Skeletal muscle satellite cell (primary cell): Measurements from ENCODE around the gene SOCS2.

Source experiments
- H3K27me3 ChIP-seq: 2 replicates; pipeline ENCODE4 v1.7.0; 2013; ENCODE audit warnings: low read length; ENCODE audit not compliant: control insufficient read depth, insufficient read depth
- H3K36me3 ChIP-seq: 2 replicates; pipeline ENCODE4 v1.7.0; 2013; ENCODE audit warnings: mild to moderate bottlenecking, control low read depth, low read length; ENCODE audit not compliant: insufficient read depth
- H3K4me1 ChIP-seq: 2 replicates; pipeline ENCODE4 v1.7.0; 2013; ENCODE audit warnings: low read length; ENCODE audit not compliant: control insufficient read depth, insufficient read depth
- H3K4me2 ChIP-seq: 2 replicates; pipeline ENCODE4 v1.7.0; 2013; ENCODE audit warnings: mild to moderate bottlenecking, low read length
- H3K4me3 ChIP-seq: 2 replicates; pipeline ENCODE4 v1.7.0; 2013; ENCODE audit warnings: low read length
- H3K9ac ChIP-seq: 2 replicates; pipeline ENCODE4 v1.7.0; 2013; ENCODE audit warnings: mild to moderate bottlenecking, low read depth, low read length, moderate library complexity
- H3K9me3 ChIP-seq: replicated peaks from 2 replicates; pipeline ENCODE4 v1.7.0; 2013; ENCODE audit warnings: mild to moderate bottlenecking, control low read depth, low read length

Gene SOCS2

DNA sequence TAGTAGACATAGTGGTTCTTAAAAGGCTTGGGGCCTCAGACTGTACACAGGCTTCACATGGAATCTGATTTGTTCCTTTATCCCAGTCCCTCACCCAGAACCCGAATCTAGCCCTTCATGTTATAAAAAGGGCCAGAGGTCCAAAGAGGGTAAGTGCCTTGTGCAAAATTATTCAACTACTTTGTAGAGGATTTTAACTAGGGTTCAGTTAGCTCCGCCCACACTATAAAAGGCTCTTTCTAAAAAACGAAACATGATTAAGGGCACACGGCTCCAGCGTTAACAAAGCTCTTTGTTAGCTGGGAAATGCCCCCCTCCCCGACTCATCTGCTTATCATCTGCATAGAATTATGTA, 3.2 kb upstream of the SOCS2 start:
- H3K4me2 ChIP-seq, result peak overlapping the region; percentile 98
- H3K9me3 ChIP-seq, result no peaks in the 10 kb centered on the region
- peaks cover 12% of the 10 kb centered on the region for H3K4me1 ChIP-seq
- H3K4me3 ChIP-seq, result peak overlapping the region; percentile 94
- no peak overlapping the region for H3K9ac ChIP-seq
- peaks cover 5% of the 10 kb centered on the region for H3K27me3 ChIP-seq
- H3K36me3 ChIP-seq, result no peaks in the 10 kb centered on the region

DNA sequence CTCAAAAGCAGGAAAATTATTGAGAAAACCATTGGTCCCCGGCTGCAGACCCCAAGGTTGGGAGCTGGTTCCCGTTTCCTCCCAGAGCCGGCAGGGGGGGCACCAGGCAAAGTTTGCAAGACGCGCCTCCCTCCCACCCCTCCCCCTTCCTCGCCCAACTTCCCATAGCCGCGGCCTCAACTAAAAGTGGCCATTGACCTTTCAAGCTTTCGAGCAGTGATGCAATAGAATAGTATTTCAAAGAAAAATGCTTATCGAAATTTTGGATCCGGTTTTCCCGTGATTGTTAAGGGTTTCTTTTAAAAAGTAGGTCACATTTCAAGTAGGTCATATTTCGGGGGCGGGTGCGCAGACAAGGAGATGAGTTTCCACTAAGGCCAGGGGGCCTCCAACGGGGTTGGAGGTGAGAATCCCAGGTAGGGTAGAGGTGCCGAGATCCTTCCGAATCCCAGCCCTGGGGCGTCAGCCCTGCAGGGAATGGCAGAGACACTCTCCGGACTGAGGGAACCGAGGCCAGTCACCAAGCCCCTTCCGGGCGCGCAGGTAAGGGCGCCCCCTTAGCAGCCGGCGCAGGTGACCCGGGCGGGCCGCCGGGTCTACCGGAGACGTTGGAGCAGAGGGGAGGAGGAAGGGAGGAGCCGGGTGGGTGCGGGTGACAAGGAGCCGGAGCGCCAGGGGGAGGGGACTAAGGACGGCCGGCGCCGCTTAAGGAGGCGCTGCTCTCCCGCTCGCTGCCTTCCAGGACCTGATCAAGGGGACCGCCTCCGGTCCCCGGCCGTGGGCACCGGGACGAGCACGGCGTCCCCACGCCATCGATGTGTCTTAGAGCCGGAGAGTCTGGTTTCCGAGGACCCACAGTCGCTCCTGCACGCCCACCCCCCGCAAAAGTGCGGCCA, 2.6 kb upstream of the SOCS2 start:
- Histone ChIP-seq H3K27me3 (peaks cover 5% of the 10 kb centered on the region), H3K9ac (peak overlapping the region; percentile 84), H3K4me1 (peaks cover 12% of the 10 kb centered on the region), H3K4me3 (peak overlapping the region; percentile 94), H3K36me3 (peaks cover 2% of the 10 kb centered on the region), H3K4me2 (peak overlapping the region; percentile 98), H3K9me3 (no peaks in the 10 kb centered on the region)

DNA sequence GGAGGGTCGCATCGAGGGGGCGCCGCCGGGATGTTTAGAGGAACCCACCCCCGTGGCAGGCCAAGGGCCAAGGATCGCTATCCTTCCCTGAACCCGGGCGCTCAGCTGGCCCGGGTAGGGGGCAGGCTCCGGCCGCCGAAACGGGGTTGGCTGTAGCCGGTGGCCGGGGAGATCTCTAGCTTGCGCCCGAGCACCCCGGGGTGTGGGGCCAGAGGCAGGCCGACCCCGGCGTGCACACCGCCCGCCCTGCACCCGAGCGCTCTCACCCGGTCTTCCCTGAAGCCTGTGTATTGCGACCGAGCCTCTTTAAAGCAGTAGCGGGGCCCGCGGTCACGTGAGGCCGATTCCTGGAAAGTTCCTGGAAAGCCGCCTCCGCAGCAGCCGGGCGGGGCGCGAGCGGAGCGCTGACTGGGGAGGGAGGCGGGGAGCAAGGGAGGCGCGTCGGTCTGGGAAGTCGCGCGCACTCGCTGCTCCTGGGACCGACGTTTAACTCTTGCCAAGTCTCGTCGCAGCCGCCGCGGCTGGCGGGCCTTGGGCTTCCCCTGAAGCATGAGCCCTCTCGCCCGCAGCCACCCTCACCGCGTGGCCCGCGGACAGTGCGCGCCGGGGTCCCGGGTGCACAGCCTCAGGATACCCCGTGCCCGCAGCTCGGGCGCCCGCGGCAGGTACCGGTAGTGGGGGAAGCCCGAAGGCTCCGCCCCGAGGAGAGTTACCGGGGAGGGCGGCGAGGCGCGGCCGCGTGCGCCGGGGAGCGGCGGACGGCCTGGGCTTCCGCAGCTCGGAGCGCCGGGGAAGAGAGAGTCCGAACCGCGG, 1.7 kb upstream of the SOCS2 start:
- Histone ChIP-seq H3K36me3 (peaks cover 10% of the 10 kb centered on the region), H3K4me2 (peak overlapping the region; percentile 98), H3K4me1 (peaks cover 12% of the 10 kb centered on the region), H3K9me3 (no peaks in the 10 kb centered on the region), H3K4me3 (peak overlapping the region; percentile 94), H3K27me3 (peaks cover 5% of the 10 kb centered on the region), H3K9ac (peak overlapping the region; percentile 84)

DNA sequence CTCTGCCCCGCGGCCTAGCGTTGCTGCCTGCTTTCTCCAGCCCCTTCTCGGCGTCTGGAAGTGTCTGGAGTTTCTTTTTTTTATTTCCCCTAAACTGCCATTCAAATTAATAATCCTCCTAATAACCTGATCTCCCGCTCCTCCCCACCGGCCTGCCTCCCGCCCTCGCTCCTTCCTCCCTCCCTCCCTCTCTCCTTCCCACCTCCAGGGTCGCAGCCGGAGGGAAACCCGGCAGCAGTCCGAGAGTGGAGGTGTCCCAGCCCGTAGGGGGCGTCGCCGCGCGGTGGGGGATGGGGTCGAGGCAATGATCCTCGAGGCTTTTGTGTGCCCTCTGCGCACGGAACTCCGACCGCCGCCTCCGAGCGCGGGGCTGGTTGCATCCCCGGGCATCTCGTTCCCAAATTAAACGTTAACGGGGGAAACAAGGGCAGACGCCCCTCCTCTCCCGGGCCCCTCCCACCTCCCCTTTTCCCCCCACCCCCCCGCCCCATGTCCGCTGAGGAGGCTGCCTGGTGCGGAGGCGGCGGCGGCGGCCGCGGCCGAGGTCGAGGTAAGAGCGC, 1.0 kb upstream of the SOCS2 start:
- Histone ChIP-seq H3K36me3 (peaks cover 10% of the 10 kb centered on the region), H3K27me3 (peaks cover 5% of the 10 kb centered on the region), H3K4me3 (peak overlapping the region; percentile 94), H3K4me2 (peak overlapping the region; percentile 98), H3K9me3 (no peaks in the 10 kb centered on the region), H3K4me1 (peaks cover 12% of the 10 kb centered on the region), H3K9ac (peak overlapping the region; percentile 84)

DNA sequence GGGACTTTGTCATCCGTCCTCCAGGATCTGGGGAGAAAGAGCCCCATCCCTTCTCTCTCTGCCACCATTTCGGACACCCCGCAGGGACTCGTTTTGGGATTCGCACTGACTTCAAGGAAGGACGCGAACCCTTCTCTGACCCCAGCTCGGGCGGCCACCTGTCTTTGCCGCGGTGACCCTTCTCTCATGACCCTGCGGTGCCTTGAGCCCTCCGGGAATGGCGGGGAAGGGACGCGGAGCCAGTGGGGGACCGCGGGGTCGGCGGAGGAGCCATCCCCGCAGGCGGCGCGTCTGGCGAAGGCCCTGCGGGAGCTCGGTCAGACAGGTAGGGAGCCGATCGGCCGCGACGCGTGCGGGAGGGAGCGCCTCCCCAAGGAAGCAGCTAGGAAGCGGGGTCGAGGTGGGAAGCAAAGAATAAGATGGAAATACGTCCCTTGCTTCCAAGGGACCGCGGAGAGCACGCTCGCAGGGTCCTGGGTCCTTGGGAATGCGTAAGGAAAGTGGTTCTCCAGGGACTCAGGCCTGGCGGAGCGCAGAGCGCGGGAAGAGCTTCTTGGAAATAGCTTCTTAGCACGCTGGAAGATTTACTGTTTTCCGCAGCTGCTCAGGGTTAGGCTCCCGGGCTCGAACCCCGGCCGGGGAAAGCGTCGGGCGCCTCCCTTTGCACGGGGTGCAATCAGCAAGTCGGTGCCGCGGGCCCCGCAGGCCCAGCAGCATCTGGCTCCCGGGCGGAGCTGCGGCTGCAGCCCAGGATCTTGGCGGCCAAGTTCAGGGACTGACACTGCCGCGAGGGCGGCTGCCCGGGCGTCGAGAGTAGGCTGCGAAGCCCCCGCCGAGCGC, 457 bp downstream of the SOCS2 start:
- Histone ChIP-seq H3K27me3 (peaks cover 5% of the 10 kb centered on the region), H3K9me3 (no peaks in the 10 kb centered on the region), H3K36me3 (peaks cover 10% of the 10 kb centered on the region), H3K9ac (peak overlapping the region; percentile 63), H3K4me2 (peak overlapping the region; percentile 98), H3K4me3 (peak overlapping the region; percentile 94), H3K4me1 (peaks cover 12% of the 10 kb centered on the region)

DNA sequence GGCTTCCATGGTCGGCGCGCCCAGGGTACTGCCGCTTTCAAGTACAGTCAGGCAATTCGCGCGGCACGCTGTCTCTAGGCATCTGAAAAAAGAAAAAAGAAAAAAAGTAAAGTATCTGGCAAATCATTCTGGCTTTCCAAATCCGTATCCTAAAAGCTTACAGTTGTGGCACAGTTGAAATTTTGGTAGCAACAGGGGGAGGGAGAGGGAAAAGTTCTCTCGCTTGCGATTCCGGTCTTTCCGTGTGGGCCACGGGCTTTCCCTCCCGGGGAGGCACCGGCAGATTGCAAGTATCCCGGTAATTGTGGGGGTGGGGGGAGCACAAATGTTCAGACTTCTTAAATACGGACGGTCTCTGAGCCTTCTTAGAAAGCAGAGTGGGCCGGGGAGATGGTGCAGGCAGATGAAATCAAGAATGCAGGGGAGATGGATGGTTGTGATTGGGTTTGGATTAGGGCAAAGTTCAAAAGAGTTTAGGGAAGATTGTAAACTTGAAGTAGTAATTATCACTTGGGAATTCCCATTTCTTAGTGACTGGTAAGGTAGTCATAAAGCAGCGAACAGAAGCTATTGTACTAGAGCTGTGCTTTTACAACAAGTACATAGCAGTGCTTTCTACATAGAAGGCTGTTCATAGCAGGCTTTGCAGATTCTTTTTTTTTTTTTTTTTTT, 1.2 kb downstream of the SOCS2 start:
- Histone ChIP-seq H3K9ac (peak overlapping the region; percentile 63), H3K4me1 (peaks cover 12% of the 10 kb centered on the region), H3K4me2 (peak overlapping the region; percentile 98), H3K27me3 (peaks cover 5% of the 10 kb centered on the region), H3K9me3 (no peaks in the 10 kb centered on the region), H3K4me3 (peak overlapping the region; percentile 94), H3K36me3 (peaks cover 10% of the 10 kb centered on the region)

DNA sequence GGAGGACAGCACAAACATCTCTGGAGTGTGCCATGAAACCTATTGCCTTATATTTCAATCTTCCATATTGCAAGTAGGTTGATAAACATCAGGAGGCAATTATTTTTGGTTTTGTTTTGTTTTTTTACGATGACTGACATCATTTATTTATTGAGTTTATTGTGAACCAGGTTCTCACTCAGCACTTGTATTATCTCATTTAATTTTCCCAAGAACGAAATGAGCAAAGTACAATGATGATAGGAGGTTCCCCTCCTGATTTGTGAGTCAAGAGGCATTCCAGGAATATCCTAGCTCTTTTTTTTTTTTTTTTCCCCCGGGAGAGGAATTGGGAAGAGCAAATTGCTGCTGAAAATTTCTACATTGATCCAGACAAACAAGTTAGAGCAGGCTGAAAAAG, 4.7 kb downstream of the SOCS2 start:
- peaks cover 10% of the 10 kb centered on the region for H3K36me3 ChIP-seq
- no peak overlapping the region for H3K4me2 ChIP-seq
- H3K9ac ChIP-seq, result no peak overlapping the region
- peaks cover 10% of the 10 kb centered on the region for H3K4me1 ChIP-seq
- no peaks in the 10 kb centered on the region for H3K9me3 ChIP-seq
- peaks cover 5% of the 10 kb centered on the region for H3K27me3 ChIP-seq
- H3K4me3 ChIP-seq, result no peak overlapping the region

DNA sequence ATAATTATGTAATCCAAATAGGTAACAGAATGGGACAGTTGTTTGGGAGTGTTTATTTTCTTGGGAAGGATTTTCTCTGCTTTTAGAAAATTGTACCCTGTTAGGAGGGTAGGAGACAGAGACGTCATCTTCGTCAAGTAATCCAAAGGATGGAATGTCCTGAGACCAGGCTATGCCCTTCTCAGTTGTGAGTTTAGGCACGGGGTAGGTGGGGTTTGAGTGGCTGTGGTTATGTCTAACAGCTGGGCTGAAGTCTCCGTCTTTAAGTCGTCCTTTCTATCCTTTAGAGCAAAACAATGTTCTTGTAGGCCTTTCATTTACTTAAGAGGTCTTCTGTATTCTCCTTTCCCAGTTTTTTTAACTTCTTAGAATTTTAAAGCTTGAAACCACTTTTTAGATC, 5.7 kb downstream of the SOCS2 start:
- Histone ChIP-seq H3K4me1 (peaks cover 1% of the 10 kb centered on the region), H3K4me3 (no peak overlapping the region), H3K9me3 (no peaks in the 10 kb centered on the region), H3K9ac (no peak overlapping the region), H3K27me3 (no peaks in the 10 kb centered on the region), H3K4me2 (no peak overlapping the region), H3K36me3 (peaks cover 10% of the 10 kb centered on the region)

DNA sequence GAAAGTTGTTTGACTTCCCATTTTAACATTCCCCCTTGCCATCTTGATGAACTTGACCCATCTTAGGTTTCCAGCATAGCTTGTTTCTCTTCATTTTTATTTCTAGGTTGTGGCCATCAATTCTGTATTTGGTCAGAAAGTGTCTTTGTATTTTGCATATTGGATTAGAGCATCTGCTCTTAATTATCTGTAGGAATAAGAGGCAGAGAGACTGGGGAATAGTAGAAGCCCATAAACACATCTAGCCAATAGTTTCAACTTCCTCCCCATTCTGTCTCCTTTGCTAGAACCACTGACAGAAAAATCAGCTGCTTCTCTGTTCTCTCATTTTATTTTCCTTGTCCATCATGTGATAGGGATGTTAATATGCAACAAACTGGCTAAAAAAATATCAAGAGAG, 8.2 kb downstream of the SOCS2 start:
- Histone ChIP-seq H3K4me3 (no peak overlapping the region), H3K36me3 (no peaks in the 10 kb centered on the region), H3K9ac (no peak overlapping the region), H3K4me2 (no peak overlapping the region), H3K27me3 (peaks cover 2% of the 10 kb centered on the region), H3K9me3 (no peaks in the 10 kb centered on the region), H3K4me1 (no peaks in the 10 kb centered on the region)

DNA sequence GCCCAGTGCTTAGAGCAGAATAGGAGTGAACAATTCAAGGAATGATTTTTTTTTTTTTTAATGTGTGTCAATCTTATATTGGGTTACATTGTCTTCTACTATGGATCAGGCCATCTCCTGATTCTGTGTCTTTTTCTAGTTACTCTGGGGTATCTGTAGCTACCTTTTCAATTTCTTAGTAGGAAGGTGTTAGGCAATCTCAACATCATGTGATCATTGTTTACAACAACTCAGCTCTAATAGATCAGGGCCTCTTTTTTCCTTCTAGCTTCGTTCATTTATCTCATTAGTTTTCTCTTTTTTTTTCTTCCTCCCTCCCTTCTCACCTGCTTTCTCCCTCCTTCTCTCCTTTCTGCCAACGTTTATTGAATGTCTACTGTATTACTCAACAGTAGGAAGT, 8.9 kb downstream of the SOCS2 start:
- Histone ChIP-seq H3K36me3 (no peaks in the 10 kb centered on the region), H3K9me3 (no peaks in the 10 kb centered on the region), H3K4me1 (no peaks in the 10 kb centered on the region), H3K27me3 (peaks cover 2% of the 10 kb centered on the region), H3K4me2 (no peak overlapping the region), H3K4me3 (no peak overlapping the region), H3K9ac (no peak overlapping the region)
